Measurements from ENCODE around the gene AP2B1.

DNA sequence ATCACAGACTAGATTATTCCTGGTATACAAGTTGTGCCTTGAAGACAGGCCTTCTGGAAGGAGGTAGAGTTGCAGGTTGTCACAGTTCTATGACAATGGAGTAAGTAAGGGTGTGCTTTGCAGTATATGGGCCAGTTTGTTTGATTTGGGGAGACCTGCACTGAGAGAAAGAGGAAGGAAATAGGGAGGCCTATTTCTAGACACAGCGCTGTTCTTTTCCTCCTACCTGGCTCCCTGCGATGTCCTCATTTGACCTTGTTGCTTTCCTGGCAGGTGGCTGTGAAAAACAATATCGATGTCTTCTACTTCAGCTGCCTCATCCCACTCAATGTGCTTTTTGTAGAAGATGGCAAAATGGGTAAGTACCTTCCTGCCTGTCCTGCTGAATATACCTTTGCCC lies 121.8 kb downstream of the AP2B1 start:
- TF ChIP-seq, protein P1, sequence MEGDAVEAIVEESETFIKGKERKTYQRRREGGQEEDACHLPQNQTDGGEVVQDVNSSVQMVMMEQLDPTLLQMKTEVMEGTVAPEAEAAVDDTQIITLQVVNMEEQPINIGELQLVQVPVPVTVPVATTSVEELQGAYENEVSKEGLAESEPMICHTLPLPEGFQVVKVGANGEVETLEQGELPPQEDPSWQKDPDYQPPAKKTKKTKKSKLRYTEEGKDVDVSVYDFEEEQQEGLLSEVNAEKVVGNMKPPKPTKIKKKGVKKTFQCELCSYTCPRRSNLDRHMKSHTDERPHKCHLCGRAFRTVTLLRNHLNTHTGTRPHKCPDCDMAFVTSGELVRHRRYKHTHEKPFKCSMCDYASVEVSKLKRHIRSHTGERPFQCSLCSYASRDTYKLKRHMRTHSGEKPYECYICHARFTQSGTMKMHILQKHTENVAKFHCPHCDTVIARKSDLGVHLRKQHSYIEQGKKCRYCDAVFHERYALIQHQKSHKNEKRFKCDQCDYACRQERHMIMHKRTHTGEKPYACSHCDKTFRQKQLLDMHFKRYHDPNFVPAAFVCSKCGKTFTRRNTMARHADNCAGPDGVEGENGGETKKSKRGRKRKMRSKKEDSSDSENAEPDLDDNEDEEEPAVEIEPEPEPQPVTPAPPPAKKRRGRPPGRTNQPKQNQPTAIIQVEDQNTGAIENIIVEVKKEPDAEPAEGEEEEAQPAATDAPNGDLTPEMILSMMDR (IDR thresholded peaks at IDR 0.05 in 2 of 3, conservative IDR thresholded peaks at IDR 0.05 in 1 of 3; ENCODE audit: insufficient read depth in 2 of 3, low read depth in 1 of 3, low read length in 3 of 3), result no peak
- TF ChIP-seq BRF1 (IDR thresholded peaks at IDR 0.05; ENCODE audit: borderline replicate concordance, extremely low read depth, insufficient read length) (no peak), BRD4 (IDR thresholded peaks at IDR 0.05) (no peak), TRIM24 (IDR thresholded peaks at IDR 0.05) (no peak), ZZZ3 (IDR thresholded peaks at IDR 0.05) (no peak)
- TF ChIP-seq, protein P2, sequence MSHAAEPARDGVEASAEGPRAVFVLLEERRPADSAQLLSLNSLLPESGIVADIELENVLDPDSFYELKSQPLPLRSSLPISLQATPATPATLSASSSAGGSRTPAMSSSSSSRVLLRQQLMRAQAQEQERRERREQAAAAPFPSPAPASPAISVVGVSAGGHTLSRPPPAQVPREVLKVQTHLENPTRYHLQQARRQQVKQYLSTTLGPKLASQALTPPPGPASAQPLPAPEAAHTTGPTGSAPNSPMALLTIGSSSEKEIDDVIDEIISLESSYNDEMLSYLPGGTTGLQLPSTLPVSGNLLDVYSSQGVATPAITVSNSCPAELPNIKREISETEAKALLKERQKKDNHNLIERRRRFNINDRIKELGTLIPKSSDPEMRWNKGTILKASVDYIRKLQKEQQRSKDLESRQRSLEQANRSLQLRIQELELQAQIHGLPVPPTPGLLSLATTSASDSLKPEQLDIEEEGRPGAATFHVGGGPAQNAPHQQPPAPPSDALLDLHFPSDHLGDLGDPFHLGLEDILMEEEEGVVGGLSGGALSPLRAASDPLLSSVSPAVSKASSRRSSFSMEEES (CRISPR knock-in tag; IDR thresholded peaks at IDR 0.05), result no peak
- TF ChIP-seq, protein P3, sequence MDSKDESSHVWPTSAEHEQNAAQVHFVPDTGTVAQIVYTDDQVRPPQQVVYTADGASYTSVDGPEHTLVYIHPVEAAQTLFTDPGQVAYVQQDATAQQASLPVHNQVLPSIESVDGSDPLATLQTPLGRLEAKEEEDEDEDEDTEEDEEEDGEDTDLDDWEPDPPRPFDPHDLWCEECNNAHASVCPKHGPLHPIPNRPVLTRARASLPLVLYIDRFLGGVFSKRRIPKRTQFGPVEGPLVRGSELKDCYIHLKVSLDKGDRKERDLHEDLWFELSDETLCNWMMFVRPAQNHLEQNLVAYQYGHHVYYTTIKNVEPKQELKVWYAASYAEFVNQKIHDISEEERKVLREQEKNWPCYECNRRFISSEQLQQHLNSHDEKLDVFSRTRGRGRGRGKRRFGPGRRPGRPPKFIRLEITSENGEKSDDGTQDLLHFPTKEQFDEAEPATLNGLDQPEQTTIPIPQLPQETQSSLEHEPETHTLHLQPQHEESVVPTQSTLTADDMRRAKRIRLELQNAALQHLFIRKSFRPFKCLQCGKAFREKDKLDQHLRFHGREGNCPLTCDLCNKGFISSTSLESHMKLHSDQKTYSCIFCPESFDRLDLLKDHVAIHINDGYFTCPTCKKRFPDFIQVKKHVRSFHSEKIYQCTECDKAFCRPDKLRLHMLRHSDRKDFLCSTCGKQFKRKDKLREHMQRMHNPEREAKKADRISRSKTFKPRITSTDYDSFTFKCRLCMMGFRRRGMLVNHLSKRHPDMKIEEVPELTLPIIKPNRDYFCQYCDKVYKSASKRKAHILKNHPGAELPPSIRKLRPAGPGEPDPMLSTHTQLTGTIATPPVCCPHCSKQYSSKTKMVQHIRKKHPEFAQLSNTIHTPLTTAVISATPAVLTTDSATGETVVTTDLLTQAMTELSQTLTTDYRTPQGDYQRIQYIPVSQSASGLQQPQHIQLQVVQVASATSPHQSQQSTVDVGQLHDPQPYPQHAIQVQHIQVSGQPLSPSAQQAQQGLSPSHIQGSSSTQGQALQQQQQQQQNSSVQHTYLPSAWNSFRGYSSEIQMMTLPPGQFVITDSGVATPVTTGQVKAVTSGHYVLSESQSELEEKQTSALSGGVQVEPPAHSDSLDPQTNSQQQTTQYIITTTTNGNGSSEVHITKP (IDR thresholded peaks at IDR 0.05; ENCODE audit: partially characterized antibody), result no peak
- TF ChIP-seq, protein P4, sequence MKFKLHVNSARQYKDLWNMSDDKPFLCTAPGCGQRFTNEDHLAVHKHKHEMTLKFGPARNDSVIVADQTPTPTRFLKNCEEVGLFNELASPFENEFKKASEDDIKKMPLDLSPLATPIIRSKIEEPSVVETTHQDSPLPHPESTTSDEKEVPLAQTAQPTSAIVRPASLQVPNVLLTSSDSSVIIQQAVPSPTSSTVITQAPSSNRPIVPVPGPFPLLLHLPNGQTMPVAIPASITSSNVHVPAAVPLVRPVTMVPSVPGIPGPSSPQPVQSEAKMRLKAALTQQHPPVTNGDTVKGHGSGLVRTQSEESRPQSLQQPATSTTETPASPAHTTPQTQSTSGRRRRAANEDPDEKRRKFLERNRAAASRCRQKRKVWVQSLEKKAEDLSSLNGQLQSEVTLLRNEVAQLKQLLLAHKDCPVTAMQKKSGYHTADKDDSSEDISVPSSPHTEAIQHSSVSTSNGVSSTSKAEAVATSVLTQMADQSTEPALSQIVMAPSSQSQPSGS (CRISPR knock-in tag; IDR thresholded peaks at IDR 0.05), result no peak

Measured in K562 (cell line).